OCI-LY1 (cell line): Measurements from ENCODE around the gene SLAMF8.

Experiments
- CTCF ChIP-seq: fragments of 200-600 bp; sonication (generic), shearing (Covaris generic); IDR thresholded peaks from 2 replicates; pipeline ENCODE4 v1.5.1; 2017; ENCODE audit warnings: mild to moderate bottlenecking, antibody characterized with exemption, low read length, moderate library complexity, mixed read lengths
- EZH2 ChIP-seq: fragments of 200-600 bp; sonication (generic), shearing (Covaris generic); IDR thresholded peaks from 2 replicates; pipeline ENCODE4 v1.8.0; 2017; ENCODE audit warnings: borderline replicate concordance, mixed run types, mild to moderate bottlenecking, antibody characterized with exemption, low read length, moderate library complexity, mixed read lengths

- TF ChIP-seq CTCF (no peak), EZH2 (no peak)
Observed at GRCh38 chr1:159849626-159850366, 23.1 kb downstream of the SLAMF8 start.
